H9 (cell line): ENCODE results near the gene GPR146. TPM values are rescaled to one million over a fixed set of nuclear protein-coding genes. Genes with fewer than 3 reads are reported as not detected.

ENCODE experiments used
- DNase-seq: peaks from one replicate; pipeline ENCODE4 v3.0.0-alpha.2; 2017
- H2AFZ ChIP-seq: one replicate; pipeline ENCODE4 v1.6.1; 2013; ENCODE audit warnings: mild to moderate bottlenecking, low read length, control low read depth, moderate library complexity
- H2AK5ac ChIP-seq: 2 replicates; pipeline ENCODE4 v1.6.1; 2013; ENCODE audit warnings: low read length, control low read depth, mixed read lengths; ENCODE audit not compliant: insufficient read length
- H2BK120ac ChIP-seq: one replicate; pipeline ENCODE4 v1.6.1; 2013; ENCODE audit warnings: low read depth, mild to moderate bottlenecking, low read length, control low read depth, inconsistent platforms; ENCODE audit not compliant: poor library complexity, severe bottlenecking
- H2BK12ac ChIP-seq: 2 replicates; pipeline ENCODE4 v1.6.1; 2013; ENCODE audit warnings: low read length, control low read depth, mixed read lengths, low read depth; ENCODE audit not compliant: insufficient read length
- H2BK15ac ChIP-seq: 2 replicates; pipeline ENCODE4 v1.6.1; 2013; ENCODE audit warnings: low read depth, low read length, control low read depth
- H2BK20ac ChIP-seq: one replicate; pipeline ENCODE4 v1.6.1; 2013; ENCODE audit warnings: low read depth, mild to moderate bottlenecking, low read length, control low read depth, inconsistent platforms; ENCODE audit not compliant: poor library complexity, severe bottlenecking
- H2BK5ac ChIP-seq: 2 replicates; pipeline ENCODE4 v1.6.1; 2013; ENCODE audit warnings: low read length, control low read depth, mixed read lengths; ENCODE audit not compliant: insufficient read length
- H3K14ac ChIP-seq: 2 replicates; pipeline ENCODE4 v1.6.1; 2013; ENCODE audit warnings: low read length, control low read depth; ENCODE audit not compliant: insufficient read depth
- H3K18ac ChIP-seq: 2 replicates; pipeline ENCODE4 v1.6.1; 2013; ENCODE audit warnings: low read depth, mild to moderate bottlenecking, mixed read lengths, low read length, control low read depth; ENCODE audit not compliant: insufficient read length
- H3K23ac ChIP-seq: 2 replicates; pipeline ENCODE4 v1.6.1; 2013; ENCODE audit warnings: low read length, control low read depth, mixed read lengths, low read depth; ENCODE audit not compliant: insufficient read length
- H3K23me2 ChIP-seq: 2 replicates; pipeline ENCODE4 v1.6.1; 2013; ENCODE audit warnings: low read depth, mild to moderate bottlenecking, mixed read lengths, low read length, control low read depth; ENCODE audit not compliant: insufficient read length, poor library complexity, severe bottlenecking
- H3K27ac ChIP-seq: 2 replicates; pipeline ENCODE4 v1.5.1; 2013; ENCODE audit warnings: low read length, control low read depth, mixed read lengths, low read depth; ENCODE audit not compliant: insufficient read length
- H3K27me3 ChIP-seq: 2 replicates; pipeline ENCODE4 v1.6.1; 2013; ENCODE audit warnings: low read length, control low read depth, inconsistent platforms; ENCODE audit not compliant: insufficient read depth
- H3K4ac ChIP-seq: 2 replicates; pipeline ENCODE4 v1.6.1; 2013; ENCODE audit warnings: low read depth, mild to moderate bottlenecking, control low read depth, inconsistent platforms, low read length, moderate library complexity
- H3K4me1 ChIP-seq: 2 replicates; pipeline ENCODE4 v1.6.1; 2013; ENCODE audit warnings: low read length, control low read depth, inconsistent platforms; ENCODE audit not compliant: insufficient read depth
- H3K4me2 ChIP-seq: 2 replicates; pipeline ENCODE4 v1.6.1; 2013; ENCODE audit warnings: low read length, control low read depth, mixed read lengths; ENCODE audit not compliant: insufficient read length, insufficient read depth
- H3K56ac ChIP-seq: 2 replicates; pipeline ENCODE4 v1.6.1; 2013; ENCODE audit warnings: low read depth, mild to moderate bottlenecking, mixed read lengths, low read length, control low read depth; ENCODE audit not compliant: insufficient read length
- H3K79me1 ChIP-seq: 2 replicates; pipeline ENCODE4 v1.6.1; 2013; ENCODE audit warnings: low read depth, mild to moderate bottlenecking, moderate library complexity, low read length, control low read depth, inconsistent platforms; ENCODE audit not compliant: insufficient read depth, poor library complexity, severe bottlenecking
- H3K79me2 ChIP-seq: 2 replicates; pipeline ENCODE4 v1.6.1; 2013; ENCODE audit warnings: low read length, control low read depth, inconsistent platforms; ENCODE audit not compliant: insufficient read depth
- H3K9ac ChIP-seq: 2 replicates; pipeline ENCODE4 v1.6.1; 2013; ENCODE audit warnings: low read length, control low read depth, mixed read lengths; ENCODE audit not compliant: insufficient read length; ENCODE audit errors: extremely low read depth
- H3K9me3 ChIP-seq: one replicate; pipeline ENCODE4 v1.6.1; 2013; ENCODE audit warnings: low read depth, low read length, inconsistent platforms; ENCODE audit not compliant: control insufficient read depth
- H3T11ph ChIP-seq: one replicate; pipeline ENCODE4 v1.6.1; 2013; ENCODE audit warnings: mild to moderate bottlenecking, low read length, control low read depth, inconsistent platforms
- H4K20me1 ChIP-seq: one replicate; pipeline ENCODE4 v1.6.1; 2013; ENCODE audit not compliant: control insufficient read depth, insufficient read length, insufficient read depth
- H4K5ac ChIP-seq: 2 replicates; pipeline ENCODE4 v1.6.1; 2013; ENCODE audit warnings: low read depth, mild to moderate bottlenecking, mixed read lengths, low read length, control low read depth; ENCODE audit not compliant: insufficient read length
- H4K8ac ChIP-seq: replicated peaks from 2 replicates; pipeline ENCODE4 v1.6.1; 2013; ENCODE audit warnings: low read length, control low read depth, mixed read lengths, low read depth; ENCODE audit not compliant: insufficient read length
- H4K91ac ChIP-seq: 2 replicates; pipeline ENCODE4 v1.6.1; 2013; ENCODE audit warnings: low read depth, mild to moderate bottlenecking, moderate library complexity, mixed read lengths, low read length, control low read depth; ENCODE audit not compliant: insufficient read length
- H3K27ac Mint-ChIP-seq, 3 experiments: 2 replicates in 2 of 3; 3 replicates in 1 of 3; pipeline ENCODE4 v1.8.0; 2020 to 2021; ENCODE audit warnings: mixed read lengths in 3 of 3, mild to moderate bottlenecking in 1 of 3, moderate library complexity in 1 of 3
- H3K27me3 Mint-ChIP-seq: 2 replicates; pipeline ENCODE4 v1.8.0; 2021; ENCODE audit warnings: low read depth, mild to moderate bottlenecking, moderate library complexity, mixed read lengths
- H3K36me3 Mint-ChIP-seq, 3 experiments: 2 replicates in 2 of 3; 3 replicates in 1 of 3; pipeline ENCODE4 v1.8.0; 2020 to 2021; ENCODE audit warnings: low read depth in 3 of 3, mixed read lengths in 3 of 3; ENCODE audit not compliant: insufficient read depth in 1 of 3
- H3K4me1 Mint-ChIP-seq, 2 experiments: 2 replicates each; pipeline ENCODE4 v1.8.0; 2020; ENCODE audit warnings: mixed read lengths in 2 of 2
- H3K4me3 Mint-ChIP-seq, 2 experiments: 2 replicates in 1 of 2; 3 replicates in 1 of 2; pipeline ENCODE4 v1.8.0; 2020 to 2021; ENCODE audit warnings: mild to moderate bottlenecking in 2 of 2, mixed read lengths in 2 of 2, moderate library complexity in 1 of 2
- H3K9me3 Mint-ChIP-seq, 2 experiments: 2 replicates in 1 of 2; 3 replicates in 1 of 2; pipeline ENCODE4 v1.8.0; 2020; ENCODE audit warnings: mild to moderate bottlenecking in 2 of 2, mixed read lengths in 2 of 2, moderate library complexity in 1 of 2
- CTCF ChIP-seq: fragments of 200-600 bp; sonication (generic); conservative IDR thresholded peaks from 3 replicates; pipeline ENCODE4 v1.8.0; 2021; ENCODE audit warnings: antibody characterized with exemption, mild to moderate bottlenecking
- WGBS: extraction: QIAGEN DNeasy Blood & Tissue Kit; methylation state at CpG from one replicate; pipeline ENCODE4 v1.1.7; 2013; ENCODE audit warnings: missing lambda C conversion rate, low lambda C conversion rate, mixed read lengths; ENCODE audit not compliant: insufficient read length; ENCODE audit errors: extremely low coverage; 5-methylcytosine and 5-hydroxymethylcytosine counted together
- total RNA-seq: library from RNA; stranded (reverse); gene quantifications from 2 replicates; pipeline ENCODE4 v1.2.1, GENCODE V29; 2021

Gene GPR146
- total RNA-seq, 1 experiment from 2014 or later, result 1.4 TPM

- H2AFZ ChIP-seq, result no peak overlapping the region
Observed at GRCh38 chr7:1071731-1072254, 27.4 kb downstream of the GPR146 start.

More at GRCh38 chr7:1071731-1072254, 27.4 kb downstream of the GPR146 start:
- no peak overlapping the region for H3T11ph ChIP-seq
- no peaks in the 10 kb centered on the region for H3K23me2 ChIP-seq
- H2AK5ac ChIP-seq, result no peak overlapping the region
- no peak overlapping the region for H2BK20ac ChIP-seq
- Mint-ChIP-seq H3K4me3 (no peak overlapping the region), H3K27ac (no peak overlapping the region), H3K9me3 (peaks cover 10 to 14% of the 10 kb centered on the region in 2 experiments), H3K36me3 (peaks cover 4 to 9% (median 9%) of the 10 kb centered on the region in 3 experiments; a peak in 6 of 7 replicates), H3K4me1 (peaks cover 3 to 8% of the 10 kb centered on the region in 2 experiments), H3K27me3 (peaks cover 6% of the 10 kb centered on the region)
- no peak overlapping the region for H3K18ac ChIP-seq
- H3K9ac ChIP-seq, result no peak overlapping the region
- H2BK5ac ChIP-seq, result no peak overlapping the region
- no peak overlapping the region for H3K27ac ChIP-seq
- H3K14ac ChIP-seq, result no peak overlapping the region
- no peaks in the 10 kb centered on the region for H3K9me3 ChIP-seq
- H3K4ac ChIP-seq, result no peak overlapping the region
- H3K27me3 ChIP-seq, result no peaks in the 10 kb centered on the region
- no peaks in the 10 kb centered on the region for H3K79me1 ChIP-seq
- H4K20me1 ChIP-seq, result peaks cover 5% of the 10 kb centered on the region
- TF ChIP-seq CTCF, result no peak
- no peaks in the 10 kb centered on the region for H3K4me1 ChIP-seq
- no CpG with 5 or more reads among the region's 19 CpGs for WGBS
- no peak overlapping the region for H4K5ac ChIP-seq
- no peak overlapping the region for H2BK12ac ChIP-seq
- H2BK120ac ChIP-seq, result no peak overlapping the region
- H3K4me2 ChIP-seq, result no peak overlapping the region
- H4K91ac ChIP-seq, result no peak overlapping the region
- no peak overlapping the region for H3K56ac ChIP-seq
- no peaks in the 10 kb centered on the region for H3K79me2 ChIP-seq
- H3K23ac ChIP-seq, result no peak overlapping the region
- DNase-seq, result no peak
- no peak overlapping the region for H2BK15ac ChIP-seq
- H4K8ac ChIP-seq, result no peak overlapping the region
